GM19193 (cell line): ENCODE results near the gene GALNT9.

ENCODE experiments used
- POLR2A ChIP-seq: IDR thresholded peaks from 4 replicates; pipeline ENCODE4 v1.6.1; 2011; ENCODE audit not compliant: insufficient read depth, insufficient read length; ENCODE audit errors: extremely low read depth

The GALNT9 gene

GRCh38 chr12:132265056-132265800 lies 64.2 kb downstream of the GALNT9 start:
- no peak for TF ChIP-seq POLR2A

- no peak for TF ChIP-seq POLR2A
Observed at GRCh38 chr12:132264086-132265010, 65.0 kb downstream of the GALNT9 start.

GRCh38 chr12:132263451-132264049 lies 65.8 kb downstream of the GALNT9 start:
- TF ChIP-seq POLR2A: no peak

- TF ChIP-seq POLR2A: no peak
Observed at GRCh38 chr12:132263061-132263360, 66.4 kb downstream of the GALNT9 start.

GRCh38 chr12:132262256-132263060 lies 66.9 kb downstream of the GALNT9 start:
- TF ChIP-seq POLR2A: no peak

GRCh38 chr12:132261328-132262138 lies 67.9 kb downstream of the GALNT9 start:
- TF ChIP-seq POLR2A: no peak

- TF ChIP-seq POLR2A: no peak
Observed at GRCh38 chr12:132260721-132261120, 68.7 kb downstream of the GALNT9 start.

GRCh38 chr12:132259872-132260695 lies 69.3 kb downstream of the GALNT9 start:
- no peak for TF ChIP-seq POLR2A

- TF ChIP-seq POLR2A: no peak
Observed at GRCh38 chr12:132259364-132259871, 70.0 kb downstream of the GALNT9 start.

GRCh38 chr12:132258543-132258942 lies 70.8 kb downstream of the GALNT9 start:
- no peak for TF ChIP-seq POLR2A

GRCh38 chr12:132257955-132258490 lies 71.4 kb downstream of the GALNT9 start:
- TF ChIP-seq POLR2A: no peak

- no peak for TF ChIP-seq POLR2A
Observed at GRCh38 chr12:132257206-132257954, 72.0 kb downstream of the GALNT9 start.

GRCh38 chr12:132256646-132257045 lies 72.7 kb downstream of the GALNT9 start:
- no peak for TF ChIP-seq POLR2A

- no peak for TF ChIP-seq POLR2A
Observed at GRCh38 chr12:132255642-132256041, 73.7 kb downstream of the GALNT9 start.
